Endometrial microvascular endothelial cells (primary cell): ENCODE data around the gene SARDH. TPM values are rescaled to one million over a fixed set of nuclear protein-coding genes. Genes with fewer than 3 reads are reported as not detected.
"Not testable (repeated sequence)": the region's sequence is repeated elsewhere in the genome, so short reads cannot be mapped to it uniquely, and the experiment has no call there.

Experiments
- in situ Hi-C: cut with HindIII; loops from 2 replicates; pipeline ENCODE4 v1.10.0; 2017; ENCODE audit warnings: low sequenced_read_pairs, low pct_unique_long_range_greater_than_20kb; ENCODE audit errors: inconsistent ontology term
- total RNA-seq: library from RNA; depleted of rRNA; stranded (reverse); fragments of >200 nt; gene quantifications from one replicate; pipeline ENCODE4 v1.2.3, GENCODE V29; 2015; ENCODE audit errors: inconsistent ontology term

The SARDH gene
- total RNA-seq, 1 donor from 2014 or later, result not detected

DNA sequence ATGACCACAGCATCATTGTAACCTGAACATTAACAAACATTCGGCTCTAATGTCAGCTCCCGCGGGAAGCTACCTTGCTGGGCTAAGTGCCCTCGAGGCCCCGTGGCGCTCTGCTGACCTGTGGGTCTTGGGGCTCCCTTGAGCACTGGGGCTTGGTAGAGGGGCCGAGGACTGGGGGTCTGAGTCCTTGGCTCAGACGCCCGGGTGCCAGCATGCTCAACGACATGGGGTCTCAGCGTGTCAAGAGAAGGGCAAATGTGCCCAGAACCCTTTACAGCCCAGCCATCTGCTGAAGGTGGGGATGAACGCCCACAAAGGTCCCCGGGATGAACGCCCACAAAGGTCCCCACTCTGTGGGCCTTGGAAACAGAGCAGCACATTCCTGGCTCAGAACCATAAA, 39.7 kb upstream of the SARDH start:
- in situ Hi-C loops, result loop anchor here (25.0 kb wide), 1 partner anchor 209 kb away; the partner anchor contains the start of gene VAV2

DNA sequence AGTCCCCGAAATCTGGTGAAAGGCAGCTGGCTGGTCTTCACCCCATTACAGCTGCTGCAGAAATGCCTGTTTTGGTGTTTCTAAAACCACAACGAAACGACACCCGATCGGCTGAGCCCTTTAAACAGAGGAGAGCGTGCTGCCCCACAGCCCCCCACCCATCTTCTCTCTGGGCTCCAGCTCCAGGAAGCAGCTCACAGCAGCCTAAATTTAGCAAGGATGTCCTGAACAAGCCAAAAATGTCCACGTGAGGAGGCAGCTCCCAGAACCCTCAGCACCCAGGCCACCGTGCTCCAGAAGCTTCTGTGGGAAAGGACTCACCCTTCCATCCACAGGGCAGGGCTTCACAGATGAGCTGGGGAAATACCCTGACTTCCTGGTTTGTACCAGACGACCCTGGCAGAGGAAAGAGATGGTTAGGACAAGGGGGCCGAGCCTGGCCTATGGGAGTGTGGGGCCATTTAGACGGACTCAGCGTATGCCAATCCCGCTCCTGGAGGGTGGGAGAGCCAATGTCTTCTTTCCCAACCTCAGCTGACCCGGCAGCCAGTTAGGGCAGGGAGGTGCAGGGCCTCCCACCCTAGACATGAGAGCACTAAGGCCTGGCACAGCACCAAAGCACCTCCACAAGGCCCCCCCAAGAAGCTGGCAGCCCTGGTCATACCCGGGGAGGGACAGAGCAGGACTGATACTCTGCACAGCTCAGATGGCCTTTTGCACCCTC, 39.1 kb upstream of the SARDH start:
- in situ Hi-C loops, result loop anchor here (25.0 kb wide), 1 partner anchor 210 kb away; the partner anchor contains the start of gene VAV2

DNA sequence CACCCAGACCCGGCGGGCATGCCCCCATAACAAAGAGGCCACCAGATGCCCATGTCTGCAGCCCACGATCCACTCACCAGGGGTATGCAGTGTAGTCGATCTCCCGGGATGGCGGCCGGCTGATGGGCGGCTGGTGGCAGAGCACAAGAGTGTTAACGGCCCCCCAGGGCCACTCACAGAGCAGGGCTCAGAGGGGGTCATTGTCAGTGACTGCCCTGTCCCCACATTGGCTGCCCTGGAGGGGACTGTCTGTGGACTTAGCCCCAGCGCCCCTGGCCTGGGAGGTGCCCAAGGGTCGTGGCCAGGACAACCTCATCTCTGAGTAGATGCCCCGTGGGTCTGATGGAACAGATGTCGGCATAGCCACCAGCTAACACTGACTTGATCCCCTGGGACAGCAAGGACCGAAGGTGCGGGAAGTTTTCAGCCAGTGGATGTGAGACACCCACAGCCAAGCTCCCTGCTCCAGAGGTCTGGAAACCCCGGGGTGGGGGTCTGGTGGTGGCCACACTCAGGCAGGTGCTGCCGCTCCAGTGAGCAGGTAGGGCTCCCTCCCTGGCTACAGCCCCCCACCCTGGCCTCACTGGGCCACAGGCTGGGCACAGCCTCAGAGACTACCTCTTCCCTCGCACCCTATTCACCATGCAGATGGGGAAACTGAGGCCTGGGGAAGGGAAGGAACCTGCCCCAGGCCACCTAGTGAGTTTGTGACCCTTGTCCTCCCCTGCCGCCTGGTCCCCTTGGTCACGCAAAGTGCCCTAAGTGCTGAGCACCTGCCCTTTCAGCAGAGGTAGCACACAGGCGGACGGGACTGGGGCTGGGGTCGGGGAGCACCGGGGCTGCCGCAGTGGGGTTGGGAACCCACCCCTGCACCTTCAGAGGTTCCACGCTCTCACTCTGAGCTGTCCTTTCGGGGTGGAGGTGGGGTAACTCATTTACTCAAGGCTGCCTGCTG, 38.1 kb upstream of the SARDH start:
- in situ Hi-C loops, result loop anchor here (25.0 kb wide), 1 partner anchor 211 kb away; the partner anchor contains the start of gene VAV2

DNA sequence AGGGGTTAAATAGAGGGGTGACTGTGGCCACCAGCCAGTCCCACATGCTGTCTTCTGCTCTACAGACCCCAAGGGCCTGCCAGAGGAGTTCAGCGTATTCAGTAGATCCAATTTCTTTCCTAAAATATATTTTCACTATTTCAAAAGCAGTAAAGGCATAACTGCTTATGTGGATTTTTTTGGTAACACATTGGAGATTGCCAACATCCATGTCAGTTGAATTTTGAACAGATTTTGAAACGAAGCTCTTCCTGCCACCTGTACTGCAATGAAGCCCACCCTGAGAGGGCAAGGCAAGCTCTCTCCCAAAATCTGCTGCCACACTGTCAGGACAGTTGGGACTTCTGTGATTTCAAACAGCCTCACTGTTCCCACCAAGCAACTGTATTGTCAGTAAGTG, 37.1 kb upstream of the SARDH start:
- in situ Hi-C loops, result loop anchor here (25.0 kb wide), 1 partner anchor 212 kb away; the partner anchor contains the start of gene VAV2

DNA sequence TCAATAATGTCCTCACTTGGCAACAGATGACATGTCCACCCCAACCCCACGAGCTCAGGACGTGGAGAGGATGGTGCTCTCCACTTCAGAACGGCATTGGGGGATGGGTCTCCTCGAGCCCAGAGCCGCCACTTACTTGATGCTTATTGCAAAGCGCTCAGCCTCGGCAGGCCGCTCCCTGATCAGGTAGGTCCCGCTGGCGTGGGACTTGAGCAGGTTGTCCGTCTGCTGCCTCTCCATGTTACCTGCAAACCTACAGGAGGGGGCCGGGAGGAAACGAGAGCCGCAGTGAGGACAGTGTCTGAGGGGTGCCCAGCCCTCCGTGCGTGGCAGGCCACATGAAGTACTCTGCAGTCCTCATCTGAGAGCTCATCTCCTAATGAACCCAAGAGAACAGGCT, 36.6 kb upstream of the SARDH start:
- in situ Hi-C loops, result loop anchor here (25.0 kb wide), 1 partner anchor 213 kb away; the partner anchor contains the start of gene VAV2

DNA sequence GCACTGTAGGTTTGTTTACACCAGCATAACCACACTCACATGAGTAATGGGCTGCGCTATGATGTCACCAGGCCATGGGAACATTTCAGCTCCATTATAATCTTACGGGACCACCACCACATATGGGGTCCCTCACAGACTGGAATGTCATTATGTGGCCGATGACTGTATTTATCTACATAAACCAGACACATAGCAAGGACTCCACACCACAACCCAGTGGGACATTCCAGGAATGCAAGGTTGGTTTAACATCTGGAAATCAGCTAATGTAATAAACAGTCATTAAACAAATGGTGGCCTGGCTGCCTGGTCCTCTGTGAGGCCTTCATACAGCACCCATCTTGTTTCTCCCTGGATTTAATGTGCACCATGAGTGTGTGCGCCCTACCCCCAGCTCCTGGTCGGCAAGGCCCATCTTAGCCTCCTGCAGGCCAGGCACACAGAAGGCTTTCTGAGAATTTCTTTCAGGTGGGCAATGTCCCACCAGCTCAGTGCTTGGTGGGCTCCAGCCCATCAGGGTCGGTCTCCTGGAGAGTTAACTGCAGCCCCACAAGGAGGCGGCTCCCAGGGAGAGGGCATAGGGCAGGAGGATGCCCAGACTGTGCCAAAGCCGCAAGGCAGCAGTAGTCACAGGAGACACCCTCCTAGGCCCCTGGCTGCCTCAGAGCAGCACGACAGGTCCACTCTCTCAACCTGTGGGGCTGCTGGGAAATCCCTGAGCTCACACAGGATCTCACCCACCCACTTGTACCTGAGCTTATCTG, 35.9 kb upstream of the SARDH start:
- in situ Hi-C loops, result no loop called here

DNA sequence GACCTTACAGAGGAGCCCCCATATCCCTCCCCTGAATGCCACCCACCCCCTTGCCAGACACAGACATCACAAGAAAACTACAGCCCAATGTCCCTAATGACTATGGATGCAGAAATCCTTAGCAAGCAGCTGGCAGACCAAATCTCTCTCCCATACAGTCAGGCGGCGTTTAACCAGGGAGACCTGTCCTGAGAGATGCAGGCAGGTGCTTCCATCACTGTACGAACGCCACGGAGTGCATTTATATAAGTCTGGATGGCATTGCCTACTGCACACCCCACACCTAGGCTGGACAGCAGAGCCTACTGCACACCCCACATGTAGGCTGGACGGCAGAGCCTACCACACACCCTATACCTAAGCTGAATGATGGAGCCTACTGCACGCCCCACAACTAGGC, 34.4 kb upstream of the SARDH start:
- in situ Hi-C loops, result no loop called here

DNA sequence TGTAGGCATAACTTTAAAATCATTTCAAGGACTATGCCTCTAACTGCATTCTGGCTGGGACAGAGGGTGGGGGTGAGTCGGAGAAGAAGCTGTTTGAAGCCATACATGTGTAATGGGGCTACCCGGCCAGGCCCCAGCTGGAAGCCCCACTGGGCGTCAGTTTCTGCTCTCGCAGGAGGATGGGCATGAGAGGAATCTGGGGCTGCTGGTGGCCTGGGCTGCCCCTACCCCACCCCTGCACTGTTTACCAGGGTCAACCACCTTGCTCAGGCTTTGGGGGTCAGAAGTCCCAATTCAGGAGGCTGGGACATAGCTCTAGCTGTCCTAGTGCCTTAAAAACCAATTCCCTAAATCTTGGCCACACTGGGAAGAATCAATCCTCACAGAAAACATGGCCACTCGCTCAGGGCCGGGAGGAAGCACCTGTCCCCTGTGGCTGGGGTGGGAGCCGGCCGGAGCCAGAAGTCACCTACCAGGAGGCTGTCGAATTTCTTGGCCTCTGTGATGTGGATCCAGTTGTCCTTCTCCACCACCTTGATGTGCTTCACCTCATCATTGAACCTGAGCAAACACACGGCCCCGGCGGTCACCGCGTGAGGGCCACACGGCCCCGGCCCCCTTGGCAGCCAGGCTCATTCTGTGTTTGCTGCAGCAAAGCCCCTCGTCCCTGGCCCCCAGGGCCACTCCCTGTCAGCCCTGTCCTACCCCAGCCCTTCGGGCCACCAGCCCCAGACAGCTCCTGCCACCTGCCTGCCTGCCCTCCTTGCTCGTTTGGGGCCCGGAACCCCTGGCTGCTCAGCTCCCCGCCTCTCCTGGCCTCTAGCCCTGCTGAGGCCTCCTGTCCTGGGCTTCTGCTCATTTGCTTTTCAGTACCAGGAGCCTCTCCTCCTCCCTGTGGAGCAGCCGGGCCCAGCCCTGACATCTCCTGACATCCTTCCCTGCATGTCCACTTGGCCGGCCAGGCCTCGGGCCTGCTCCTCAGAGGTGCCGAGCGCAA, 33.6 kb upstream of the SARDH start:
- in situ Hi-C loops, result no loop called here

DNA sequence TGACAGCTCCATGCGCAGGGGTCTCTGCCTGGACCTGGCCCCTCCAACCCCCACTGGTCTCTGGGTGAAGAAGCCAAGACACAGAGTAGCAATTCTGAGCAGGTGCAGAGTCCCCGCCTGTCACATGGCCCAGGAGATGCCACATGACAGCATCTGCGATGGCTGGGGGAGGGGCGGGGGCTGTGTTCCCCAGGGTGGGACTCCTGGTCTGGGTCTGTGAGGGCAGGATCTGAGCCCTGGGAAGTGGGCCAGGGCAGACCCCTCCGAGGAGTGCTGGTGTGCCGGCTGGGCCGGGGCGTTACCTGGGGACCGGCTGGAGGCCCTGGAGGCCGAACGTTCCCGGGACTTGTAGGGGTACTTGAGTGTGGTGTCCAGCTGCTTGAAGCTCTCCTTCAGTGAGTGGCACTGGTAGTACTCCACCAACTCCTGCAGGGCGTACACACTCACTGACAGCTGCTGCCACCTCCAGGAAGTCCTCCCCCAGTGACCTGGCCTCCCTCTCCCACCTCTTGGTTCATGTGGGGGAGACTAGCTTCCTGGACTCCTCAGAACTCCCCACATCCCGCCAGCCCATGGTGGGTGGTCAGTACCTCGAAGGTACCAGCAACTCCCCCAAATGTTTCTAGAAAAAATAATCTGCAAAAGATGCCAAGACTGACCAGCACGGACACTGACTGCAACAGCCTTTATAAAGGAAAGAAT, 32.1 kb upstream of the SARDH start:
- in situ Hi-C loops, result no loop called here

DNA sequence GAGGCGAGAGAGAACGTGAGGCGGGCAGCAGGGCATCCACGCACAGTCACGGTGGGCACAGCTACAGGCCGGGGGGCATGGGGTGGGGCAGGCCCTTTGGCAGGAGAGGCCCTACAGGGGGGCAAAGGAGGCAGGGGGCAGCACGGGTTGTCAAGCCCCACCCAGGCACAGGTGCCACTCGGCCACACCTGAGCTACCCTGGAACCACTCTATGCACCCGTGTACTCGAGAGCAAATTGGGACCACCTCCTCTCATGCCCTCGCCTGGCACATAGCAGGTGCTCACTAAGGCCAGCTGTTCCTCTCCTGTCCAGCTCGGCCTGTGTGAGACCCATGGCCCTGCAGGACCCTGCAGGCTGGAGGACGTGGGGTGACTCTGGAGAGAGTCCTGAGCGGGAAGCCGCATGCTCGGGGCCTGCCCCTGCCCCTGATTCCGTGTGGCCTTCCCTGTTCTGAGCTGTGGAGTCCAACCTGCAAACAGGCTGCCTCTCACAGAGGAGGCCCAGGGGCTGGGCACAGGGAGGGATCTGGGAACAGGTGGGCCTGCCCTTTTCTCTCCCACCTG, 31.4 kb upstream of the SARDH start:
- in situ Hi-C loops, result no loop called here

DNA sequence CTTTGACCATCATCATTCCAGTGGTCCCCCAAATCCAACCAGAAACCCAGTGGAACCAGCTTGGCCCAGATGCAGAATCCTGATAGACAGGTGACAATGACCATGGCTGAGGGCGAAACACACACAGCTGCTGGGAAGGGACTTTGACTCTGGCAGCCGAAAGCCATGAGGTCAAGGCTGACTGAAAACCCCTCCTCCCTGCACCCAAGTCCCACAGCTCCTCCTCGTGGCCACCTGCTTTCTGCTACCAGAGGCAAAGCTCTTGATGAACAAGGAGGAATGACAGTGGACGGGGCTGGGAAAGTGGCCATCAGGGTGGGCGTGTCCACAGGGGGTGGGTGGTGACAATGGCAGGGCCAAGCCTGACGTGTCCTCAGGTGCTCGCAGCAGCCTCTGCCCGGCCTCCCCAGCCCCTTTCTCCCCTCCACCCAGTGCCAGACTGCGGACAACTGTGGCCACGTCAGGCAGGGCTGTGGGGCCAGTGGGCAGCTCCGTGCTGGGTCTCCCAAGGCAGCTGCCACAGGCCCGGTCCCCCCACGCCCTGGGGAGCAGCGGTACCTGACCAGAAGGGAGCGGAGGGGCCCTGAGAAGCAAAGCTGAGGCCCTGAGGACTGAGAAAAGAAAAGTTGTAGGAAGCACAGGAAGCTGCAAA, 30.8 kb upstream of the SARDH start:
- in situ Hi-C loops, result no loop called here

DNA sequence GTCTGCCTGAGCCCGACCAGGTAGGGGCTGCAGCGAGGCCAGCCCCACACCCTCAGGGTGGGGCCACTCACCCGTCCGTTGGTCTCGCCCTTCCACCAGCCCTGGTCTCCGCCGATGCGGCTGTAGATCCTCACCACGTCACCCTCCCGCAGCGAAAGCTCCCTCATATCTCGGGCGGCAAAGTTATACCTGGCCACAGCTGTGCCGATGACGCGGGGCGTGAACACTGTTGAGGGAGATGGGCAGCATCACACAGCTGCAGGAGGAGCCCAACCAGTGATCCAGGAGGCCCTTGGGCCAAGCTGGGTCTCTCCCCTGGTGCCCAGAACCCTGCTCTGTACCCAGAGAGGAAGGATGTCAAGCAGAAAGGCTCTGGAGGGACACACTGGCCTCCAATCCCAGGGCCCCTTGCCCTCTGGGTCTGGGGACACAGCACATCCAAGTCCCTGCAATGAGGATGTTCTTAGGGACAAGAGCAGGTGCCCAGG, 30.3 kb upstream of the SARDH start:
- in situ Hi-C loops, result no loop called here

DNA sequence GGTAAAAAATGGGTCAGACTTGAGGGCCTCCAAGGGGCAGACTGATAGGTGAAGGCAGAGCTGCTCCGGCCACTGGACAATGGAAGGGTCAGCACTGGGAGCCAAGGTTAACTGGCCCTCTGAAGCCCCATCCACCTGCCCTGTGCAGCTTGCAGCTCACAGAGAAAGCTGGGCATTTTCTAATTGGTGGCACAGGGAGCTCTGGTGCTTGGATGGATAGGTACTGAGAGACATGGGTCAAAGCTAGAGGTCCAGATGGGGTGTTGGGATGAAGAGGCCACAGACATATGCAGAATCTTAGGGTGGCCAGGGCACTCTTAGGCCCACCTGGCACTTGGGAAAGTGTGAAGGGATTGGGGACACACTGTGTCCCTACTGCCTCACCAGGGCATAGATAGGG, 29.5 kb upstream of the SARDH start:
- in situ Hi-C loops, result no loop called here

DNA sequence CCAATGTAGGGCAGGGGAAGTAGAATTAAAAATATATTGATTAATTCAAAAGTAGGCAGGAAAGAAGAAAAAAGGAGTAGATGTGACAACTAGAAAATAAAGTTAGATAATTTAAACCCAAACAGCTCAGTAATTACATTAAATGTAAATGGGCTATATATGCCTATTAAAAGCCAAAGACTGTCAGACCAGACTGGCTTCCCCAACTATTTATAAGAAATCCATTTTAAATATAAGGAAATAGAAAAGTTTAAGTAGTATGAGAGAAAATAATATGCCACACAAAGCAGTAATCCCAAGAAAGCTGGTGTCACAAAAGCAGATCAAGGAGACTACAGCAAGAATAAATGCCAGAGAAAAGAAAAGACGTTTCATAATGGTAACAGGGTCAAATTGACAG, 28.9 kb upstream of the SARDH start:
- in situ Hi-C loops, result no loop called here

DNA sequence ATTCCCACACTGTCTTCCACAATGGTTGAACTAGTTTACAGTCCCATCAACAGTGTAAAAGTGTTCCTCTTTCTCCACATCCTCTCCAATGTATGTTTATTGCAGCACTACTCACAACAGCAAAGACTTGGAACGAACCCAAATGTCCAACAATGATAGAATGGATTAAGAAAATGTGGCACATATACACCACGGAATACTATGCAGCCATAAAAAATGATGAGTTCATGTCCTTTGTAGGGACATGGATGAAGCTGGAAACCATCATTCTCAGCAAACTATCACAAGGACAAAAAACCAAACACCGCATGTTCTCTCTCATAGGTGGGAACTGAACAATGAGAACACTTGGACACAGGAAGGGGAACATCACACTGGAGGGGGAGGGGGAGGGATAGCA, 28.1 kb upstream of the SARDH start:
- in situ Hi-C loops, result not testable (repeated sequence)
